GM19238 (cell line): ENCODE measurements around the gene SLAMF7.
A peak's percentile ranks its signal among the peaks of the same experiment; 100 is the strongest.
"Not testable (repeated sequence)": the region's sequence is repeated elsewhere in the genome, so short reads cannot be mapped to it uniquely, and the experiment has no call there.

Source experiments
- DNase-seq: peaks from one replicate; pipeline ENCODE4 v3.0.0; 2011; ENCODE audit warnings: low spot score; ENCODE audit not compliant: insufficient read length

The SLAMF7 gene

DNA sequence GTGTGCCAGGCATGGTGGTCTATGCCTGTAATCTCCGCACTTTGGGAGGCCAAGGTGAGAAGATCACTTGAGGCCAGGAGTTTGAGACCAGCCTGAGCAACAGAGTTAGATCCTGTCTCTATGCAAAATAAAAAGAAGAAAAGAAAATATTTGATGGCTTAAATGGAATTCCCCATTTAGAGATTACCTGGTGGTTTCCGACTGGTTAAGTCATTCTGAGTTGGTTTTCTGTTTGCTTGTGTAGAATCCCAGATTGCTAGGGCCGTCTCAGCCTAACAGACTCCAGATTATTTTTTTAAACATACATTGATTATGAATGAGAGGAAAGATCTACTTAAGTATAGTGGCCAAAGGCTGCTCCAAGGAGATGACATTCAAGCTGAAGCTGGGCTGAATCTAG, 34.0 kb downstream of the SLAMF7 start:
- no peak for DNase-seq

DNA sequence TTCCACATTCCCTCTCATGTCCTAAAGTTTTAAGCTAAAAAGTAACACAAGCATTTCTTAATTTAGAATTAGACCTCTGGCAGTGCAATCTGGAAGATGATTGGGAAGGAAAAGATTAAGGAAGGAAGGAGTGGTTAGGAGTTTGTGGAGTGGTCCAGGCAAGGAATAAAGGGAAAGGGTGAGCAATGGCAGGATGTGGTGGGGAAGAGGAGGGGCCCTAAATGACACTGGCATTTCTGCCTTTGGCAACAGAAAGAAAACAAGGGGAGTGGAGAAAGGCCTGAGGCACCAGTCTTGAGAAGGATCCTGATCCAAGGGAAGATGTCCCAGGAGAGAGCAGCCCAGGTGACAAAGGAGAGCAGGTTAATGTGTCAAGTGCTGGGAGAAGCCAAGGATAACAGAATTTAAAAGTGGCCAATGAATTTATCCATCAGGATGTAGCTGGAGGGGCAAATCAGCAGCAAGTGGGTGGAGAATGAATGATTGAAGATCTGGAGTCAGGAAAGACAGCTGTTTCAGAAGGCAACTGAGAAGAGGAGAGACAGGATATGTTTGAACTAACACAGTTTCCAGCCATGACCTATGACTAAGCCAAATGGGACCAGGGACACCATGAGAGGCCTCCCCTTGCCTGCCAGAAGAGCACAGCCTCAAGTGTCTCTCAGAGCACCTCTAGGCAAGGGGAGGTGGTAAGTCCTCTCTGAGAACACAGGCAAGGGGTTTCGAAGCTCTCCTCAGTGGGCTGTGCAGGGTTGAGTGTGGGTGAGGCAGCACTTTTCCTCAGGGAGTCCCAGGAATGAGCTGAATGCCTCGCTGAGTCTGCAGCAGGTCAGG, 36.1 kb downstream of the SLAMF7 start:
- no peak for DNase-seq

- no peak for DNase-seq
Observed at GRCh38 chr1:160776178-160776577, 37.1 kb downstream of the SLAMF7 start.

- no peak for DNase-seq
Observed at GRCh38 chr1:160777486-160778089, 38.5 kb downstream of the SLAMF7 start.

GRCh38 chr1:160778976-160779375, 39.9 kb downstream of the SLAMF7 start:
- no peak for DNase-seq

GRCh38 chr1:160779626-160780397, 40.8 kb downstream of the SLAMF7 start:
- DNase-seq: no peak

DNA sequence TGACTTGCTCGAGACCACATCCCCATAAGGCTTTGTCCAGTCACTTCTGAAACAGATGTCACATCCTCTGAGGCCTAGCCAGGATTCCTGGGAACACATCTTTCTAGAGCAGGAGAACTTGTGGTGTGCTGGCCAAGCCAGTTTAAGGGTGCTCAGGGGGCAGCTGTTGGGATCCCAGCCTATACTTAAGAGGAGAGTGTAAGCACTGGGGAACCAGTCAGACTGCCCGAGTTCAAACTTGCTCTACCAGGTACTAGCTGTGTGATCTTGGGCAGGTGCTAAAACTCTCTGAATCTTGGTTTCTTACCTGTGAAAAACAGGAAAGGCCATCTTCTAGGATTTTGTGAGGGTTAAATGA, 41.3 kb downstream of the SLAMF7 start:
- DNase-seq: no peak

- DNase-seq: no peak
Observed at GRCh38 chr1:160781186-160781766, 42.2 kb downstream of the SLAMF7 start.

DNA sequence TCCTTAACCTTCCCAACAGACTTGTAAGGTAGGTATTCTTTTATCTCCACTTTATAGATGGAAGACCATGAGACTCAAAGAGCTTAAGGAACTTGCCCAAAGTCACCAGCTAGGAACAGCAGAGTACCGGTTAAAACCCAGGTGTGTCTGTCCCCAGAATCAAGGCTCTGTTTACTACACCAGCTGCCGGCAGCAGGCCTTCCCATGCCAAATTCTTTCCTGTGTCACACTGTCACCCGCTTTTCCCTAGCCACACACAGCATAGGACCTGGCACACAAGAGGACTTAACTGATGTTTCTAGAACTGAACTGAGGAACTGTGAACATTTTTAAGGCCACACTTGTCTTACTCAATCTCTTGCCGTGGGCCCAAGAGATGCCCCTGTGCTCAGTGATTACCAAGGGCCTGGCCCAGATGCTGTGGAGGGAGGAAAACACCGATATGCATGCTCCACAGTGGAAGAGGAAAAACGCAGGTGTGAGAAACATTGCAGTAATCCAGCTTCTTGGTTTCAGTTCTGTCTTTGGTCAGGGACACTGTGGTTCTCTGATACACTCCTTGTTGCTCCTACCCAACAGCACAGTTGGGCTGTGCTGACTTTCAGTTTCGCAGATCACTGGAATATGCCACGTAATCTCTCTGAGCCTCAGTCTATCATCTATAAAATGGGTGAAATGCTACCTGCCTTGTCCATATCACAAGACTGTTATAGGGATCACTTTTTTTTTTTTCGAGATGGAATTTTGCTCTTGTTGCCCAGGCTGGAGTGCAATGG, 43.1 kb downstream of the SLAMF7 start:
- peak; percentile 56 for DNase-seq

DNA sequence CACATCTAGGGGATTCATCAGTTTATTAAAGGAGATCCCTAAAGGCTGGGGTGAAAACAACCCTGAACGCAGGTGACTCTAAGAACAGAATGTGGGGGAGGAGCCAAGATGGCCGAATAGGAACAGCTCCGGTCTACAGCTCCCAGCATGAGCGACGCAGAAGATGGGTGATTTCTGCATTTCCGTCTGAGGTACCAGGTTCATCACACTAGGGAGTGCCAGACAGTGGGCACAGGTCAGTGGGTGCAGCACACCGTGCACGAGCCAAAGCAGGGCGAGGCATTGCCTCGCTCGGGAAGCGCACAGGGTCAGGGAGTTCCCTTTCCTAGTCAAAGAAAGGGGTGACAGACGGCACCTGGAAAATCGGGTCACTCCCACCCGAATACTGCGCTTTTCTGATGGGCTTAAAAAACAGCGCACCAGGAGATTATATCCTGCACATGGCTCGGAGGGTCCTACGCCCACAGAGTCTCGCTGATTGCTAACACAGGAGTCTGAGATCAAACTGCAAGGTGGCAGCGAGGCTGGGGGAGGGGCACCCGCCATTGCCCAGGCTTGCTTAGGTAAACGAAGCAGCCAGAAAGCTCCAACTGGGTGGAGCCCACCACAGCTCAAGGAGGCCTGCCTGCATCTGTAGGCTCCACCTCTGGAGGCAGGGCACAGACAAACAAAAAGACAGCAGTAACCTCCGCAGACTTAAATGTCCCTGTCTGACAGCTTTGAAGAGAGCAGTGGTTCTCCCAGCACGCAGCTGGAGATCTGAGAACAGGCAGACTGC, 44.1 kb downstream of the SLAMF7 start:
- DNase-seq: not testable (repeated sequence)

DNA sequence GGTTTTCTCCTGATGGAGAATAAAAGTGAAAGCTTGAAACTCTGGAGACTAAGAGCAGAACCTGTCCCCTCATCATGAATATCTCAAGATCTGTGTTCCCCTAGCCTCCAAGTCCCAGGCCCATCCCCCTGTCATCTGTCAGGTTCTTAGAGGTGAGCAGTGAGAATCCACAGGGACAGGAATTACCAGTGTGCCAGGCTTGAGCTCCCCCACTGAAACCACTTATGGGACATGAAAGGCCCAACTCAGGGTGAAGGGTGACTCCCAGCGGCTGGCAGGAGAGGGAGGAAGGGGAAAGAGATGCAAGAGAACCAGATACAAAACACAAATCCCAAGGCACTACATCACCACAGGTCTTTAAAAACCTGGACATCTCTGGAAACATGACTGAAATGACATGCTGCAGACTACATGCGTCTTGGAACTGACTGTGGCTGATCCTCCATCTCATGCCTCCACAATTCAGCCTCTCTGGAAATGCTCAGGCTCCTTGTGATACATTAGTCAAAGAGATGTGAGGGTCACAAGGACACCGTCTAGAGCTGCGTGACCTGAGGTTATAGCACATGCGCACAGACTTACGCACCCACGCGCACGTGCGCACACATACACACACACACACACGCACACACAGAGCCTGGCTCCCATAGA, 50.1 kb downstream of the SLAMF7 start:
- DNase-seq: no peak

- DNase-seq: peak; percentile 46
Observed at GRCh38 chr1:160789702-160790611, 50.9 kb downstream of the SLAMF7 start.

GRCh38 chr1:160794376-160794775, 55.3 kb downstream of the SLAMF7 start:
- DNase-seq: no peak

DNA sequence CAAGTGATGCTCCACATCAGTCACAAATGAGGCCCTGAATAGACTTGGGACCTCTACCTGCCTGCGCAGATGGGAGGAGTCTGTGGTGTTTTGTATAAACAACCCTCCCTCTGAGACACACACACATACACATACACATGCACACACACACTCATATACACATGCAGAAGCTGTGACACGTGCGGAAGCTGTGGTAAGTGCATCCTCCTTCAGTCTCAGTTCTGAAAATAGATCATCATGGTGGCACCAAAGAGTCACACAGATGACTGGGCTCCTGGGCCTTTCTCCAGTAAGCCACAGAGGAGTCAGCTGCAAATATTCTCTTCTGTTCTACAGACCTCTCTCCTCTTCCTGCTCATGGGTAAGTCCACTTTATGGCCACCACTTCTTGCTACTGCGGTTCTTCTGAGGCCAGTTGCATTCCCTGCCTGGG, 56.9 kb downstream of the SLAMF7 start, which contains the start of gene LY9:
Gene LY9 (plus strand): TSS at position 224 of the 433 bp plus-strand sequence. CDS start 14 bp downstream, at position 238.
- peak; percentile 55 for DNase-seq

DNA sequence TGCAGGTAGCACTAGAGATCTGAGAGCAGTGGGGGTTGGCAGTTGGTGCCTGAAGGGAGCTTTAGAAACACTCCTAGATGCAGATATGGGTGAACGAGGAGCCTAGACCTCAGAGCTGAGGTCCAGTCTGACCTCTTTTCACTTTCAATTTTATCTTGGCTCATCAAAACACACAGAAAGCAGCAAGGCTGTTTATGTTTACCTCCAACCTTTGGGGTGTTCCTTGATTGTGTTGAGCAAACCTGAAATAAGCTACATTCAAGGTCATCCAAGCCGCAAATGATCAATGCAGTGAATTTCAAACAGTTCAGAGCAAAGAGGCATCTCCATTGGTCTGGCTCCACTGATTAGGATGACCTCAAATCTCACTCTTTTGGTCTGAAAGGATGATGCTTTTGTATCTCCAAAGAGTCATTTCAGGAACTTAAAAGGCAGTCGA, 58.2 kb downstream of the SLAMF7 start:
- no peak for DNase-seq

GRCh38 chr1:160797861-160798273, 58.8 kb downstream of the SLAMF7 start:
- no peak for DNase-seq

GRCh38 chr1:160798439-160798838, 59.4 kb downstream of the SLAMF7 start:
- no peak for DNase-seq

DNA sequence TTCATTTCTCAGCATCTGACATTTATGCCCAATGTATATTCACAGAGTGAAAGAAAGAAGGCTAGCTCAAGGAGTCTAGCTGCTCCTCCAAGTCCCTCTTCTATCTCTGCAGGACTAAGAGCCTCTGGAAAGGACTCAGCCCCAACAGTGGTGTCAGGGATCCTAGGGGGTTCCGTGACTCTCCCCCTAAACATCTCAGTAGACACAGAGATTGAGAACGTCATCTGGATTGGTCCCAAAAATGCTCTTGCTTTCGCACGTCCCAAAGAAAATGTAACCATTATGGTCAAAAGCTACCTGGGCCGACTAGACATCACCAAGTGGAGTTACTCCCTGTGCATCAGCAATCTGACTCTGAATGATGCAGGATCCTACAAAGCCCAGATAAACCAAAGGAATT, 60.6 kb downstream of the SLAMF7 start:
- no peak for DNase-seq

DNA sequence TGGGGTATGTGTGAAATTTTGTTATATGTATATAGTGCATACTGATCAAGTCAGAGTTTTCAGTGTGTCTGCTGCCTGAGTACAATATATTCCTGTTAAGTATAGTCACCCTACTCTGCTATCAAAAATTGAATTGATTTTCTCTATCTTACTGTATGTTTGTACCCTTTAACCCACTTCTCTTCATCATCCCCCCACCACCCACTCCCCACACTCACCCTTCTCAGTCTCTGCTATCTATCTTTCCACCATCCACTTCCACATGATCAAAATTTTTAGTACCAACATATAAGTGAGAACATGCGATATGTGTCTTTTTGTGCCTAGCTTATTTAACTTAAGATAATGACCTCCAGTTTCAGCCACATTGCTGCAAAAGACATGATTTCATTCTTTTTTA, 61.1 kb downstream of the SLAMF7 start:
- DNase-seq: no peak
